Measurements from ENCODE around the gene COG8.

DNA sequence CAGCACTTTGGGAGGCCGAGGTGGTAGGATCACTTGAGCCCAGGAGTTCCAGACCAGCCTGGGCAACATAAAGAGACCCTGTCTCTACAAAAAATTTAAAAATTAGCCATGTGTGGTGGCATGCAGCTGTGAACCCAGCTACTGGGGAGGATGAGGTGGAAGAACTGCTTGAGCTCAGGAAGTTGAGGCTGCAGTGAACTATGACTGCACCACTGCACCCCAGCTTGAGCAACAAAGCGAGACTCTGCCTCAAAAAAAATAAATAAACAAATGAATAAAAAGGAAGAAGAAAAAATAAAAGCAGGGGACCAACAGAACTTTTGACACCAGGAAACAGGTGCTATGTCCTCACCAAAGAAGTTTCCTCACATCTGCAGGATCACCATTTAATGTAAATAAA is 32.2 kb upstream of the COG8 start:
- TF ChIP-seq, protein P1, sequence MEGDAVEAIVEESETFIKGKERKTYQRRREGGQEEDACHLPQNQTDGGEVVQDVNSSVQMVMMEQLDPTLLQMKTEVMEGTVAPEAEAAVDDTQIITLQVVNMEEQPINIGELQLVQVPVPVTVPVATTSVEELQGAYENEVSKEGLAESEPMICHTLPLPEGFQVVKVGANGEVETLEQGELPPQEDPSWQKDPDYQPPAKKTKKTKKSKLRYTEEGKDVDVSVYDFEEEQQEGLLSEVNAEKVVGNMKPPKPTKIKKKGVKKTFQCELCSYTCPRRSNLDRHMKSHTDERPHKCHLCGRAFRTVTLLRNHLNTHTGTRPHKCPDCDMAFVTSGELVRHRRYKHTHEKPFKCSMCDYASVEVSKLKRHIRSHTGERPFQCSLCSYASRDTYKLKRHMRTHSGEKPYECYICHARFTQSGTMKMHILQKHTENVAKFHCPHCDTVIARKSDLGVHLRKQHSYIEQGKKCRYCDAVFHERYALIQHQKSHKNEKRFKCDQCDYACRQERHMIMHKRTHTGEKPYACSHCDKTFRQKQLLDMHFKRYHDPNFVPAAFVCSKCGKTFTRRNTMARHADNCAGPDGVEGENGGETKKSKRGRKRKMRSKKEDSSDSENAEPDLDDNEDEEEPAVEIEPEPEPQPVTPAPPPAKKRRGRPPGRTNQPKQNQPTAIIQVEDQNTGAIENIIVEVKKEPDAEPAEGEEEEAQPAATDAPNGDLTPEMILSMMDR (IDR thresholded peaks at IDR 0.05), result no peak
- no peak for TF ChIP-seq POLR2AphosphoS5 (IDR thresholded peaks at IDR 0.05)
- TF ChIP-seq POLR2A (IDR thresholded peaks at IDR 0.05), result no peak
- TF ChIP-seq EP300 (IDR thresholded peaks at IDR 0.05; ENCODE audit: low read depth), result no peak

All from transverse colon (tissue), 4 donors.